PC-3 (cell line): ENCODE measurements around the gene BRF1. TPM values are rescaled to one million over a fixed set of nuclear protein-coding genes. Genes with fewer than 3 reads are reported as not detected.

Source experiments
- ATAC-seq: fragments of 200-7000 bp; cut with Tn5 transposase; 2 replicates; pipeline ENCODE4 v1.9.1; 2020; ENCODE audit warnings: mild to moderate bottlenecking, moderate library complexity
- BruUV-seq: library from RNA; stranded (reverse); fragments of 400-500 nt; replicated peaks from 2 replicates; lab custom pipeline; 2021; lab: Mats Ljungman, UMichigan
- CTCF ChIA-PET: fragments of 300-600 bp; sonication (Branson Sonifier 250); formaldehyde crosslinking; loops from one replicate; lab custom pipeline; 2022; ENCODE audit warnings: antibody characterized with exemption; lab: Charles Lee
- POLR2A ChIA-PET: fragments of 300-600 bp; sonication (Branson Sonifier 250); formaldehyde crosslinking; loops from one replicate; lab custom pipeline; 2022; ENCODE audit warnings: antibody characterized with exemption; ENCODE audit not compliant: unreplicated experiment; lab: Charles Lee
- DNase-seq: peaks from one replicate; pipeline ENCODE4 v3.0.0-alpha.2; 2015
- H2AFZ ChIP-seq: fragments of 300-600 bp; sonication (generic); 2 replicates; pipeline ENCODE4 v1.6.0; 2016; ENCODE audit warnings: antibody characterized with exemption, low read length
- H3F3A ChIP-seq: fragments of 300-600 bp; sonication (generic); one replicate; pipeline ENCODE4 v1.6.0; 2017; ENCODE audit warnings: antibody characterized with exemption, low read length, control low read depth, mild to moderate bottlenecking; ENCODE audit not compliant: unreplicated experiment
- H3K27ac ChIP-seq: fragments of 300-600 bp; sonication (generic); 2 replicates; pipeline ENCODE4 v1.5.1; 2016; ENCODE audit warnings: mild to moderate bottlenecking, low read length
- H3K27me3 ChIP-seq: fragments of 300-600 bp; sonication (generic); 2 replicates; pipeline ENCODE4 v1.6.1; 2016; ENCODE audit warnings: low read length, mixed read lengths
- H3K36me3 ChIP-seq: fragments of 300-600 bp; sonication (generic); 2 replicates; pipeline ENCODE4 v1.6.1; 2016; ENCODE audit warnings: low read depth, mixed run types, low read length, mixed read lengths
- H3K4me1 ChIP-seq: fragments of 300-600 bp; sonication (generic); 2 replicates; pipeline ENCODE4 v1.5.1; 2016; ENCODE audit warnings: low read length; ENCODE audit not compliant: insufficient read depth
- H3K4me2 ChIP-seq: fragments of 300-600 bp; sonication (generic); 2 replicates; pipeline ENCODE4 v1.6.0; 2016; ENCODE audit warnings: low read length
- H3K4me3 ChIP-seq: fragments of 300-600 bp; sonication (generic); 2 replicates; pipeline ENCODE4 v1.5.1; 2016; ENCODE audit warnings: mild to moderate bottlenecking, low read length, mixed read lengths
- H3K79me2 ChIP-seq: fragments of 300-600 bp; sonication (generic); 2 replicates; pipeline ENCODE4 v1.6.1; 2017; ENCODE audit warnings: low read length, mixed read lengths
- H3K9ac ChIP-seq: fragments of 300-600 bp; sonication (generic); 2 replicates; pipeline ENCODE4 v1.6.0; 2016; ENCODE audit warnings: mild to moderate bottlenecking, low read length
- H3K9me2 ChIP-seq: fragments of 300-600 bp; sonication (generic); replicated peaks from 2 replicates; pipeline ENCODE4 v1.6.1; 2016; ENCODE audit warnings: mixed run types, low read length, mixed read lengths
- H3K9me3 ChIP-seq: fragments of 300-600 bp; sonication (generic); 2 replicates; pipeline ENCODE4 v1.6.1; 2016; ENCODE audit warnings: low read length, mixed read lengths
- H4K20me1 ChIP-seq: fragments of 300-600 bp; sonication (generic); 2 replicates; pipeline ENCODE4 v1.6.1; 2016; ENCODE audit warnings: low read length, mixed read lengths
- EZH2 ChIP-seq: fragments of 300-600 bp; sonication (generic); IDR thresholded peaks from one replicate; pipeline ENCODE4 v1.6.1; 2017; ENCODE audit warnings: antibody characterized with exemption, mild to moderate bottlenecking, low read length; ENCODE audit not compliant: unreplicated experiment
- EZH2phosphoT487 ChIP-seq: fragments of 300-600 bp; sonication (generic); IDR thresholded peaks from 2 replicates; pipeline ENCODE4 v1.6.1; 2018; ENCODE audit warnings: mild to moderate bottlenecking, antibody characterized with exemption, low read length, borderline replicate concordance
- intact Hi-C: fragments of 100-400 bp; cut with micrococcal nuclease; formaldehyde crosslinking; loops from 2 replicates; pipeline ENCODE4 v1.9.0; 2023
- total RNA-seq: library from RNA; depleted of rRNA; stranded (reverse); fragments of >200 nt; gene quantifications from 2 replicates; pipeline ENCODE4 v1.2.3, GENCODE V29; 2014
- TF ChIP-seq, protein P1 (sequence below): fragments of 300-600 bp; sonication (generic); conservative IDR thresholded peaks from 2 replicates; pipeline ENCODE4 v1.5.1; 2017; ENCODE audit warnings: antibody characterized with exemption, low read depth, mild to moderate bottlenecking, low read length

Gene BRF1
- total RNA-seq, 1 experiment from 2014 or later = 55.8 TPM

DNA sequence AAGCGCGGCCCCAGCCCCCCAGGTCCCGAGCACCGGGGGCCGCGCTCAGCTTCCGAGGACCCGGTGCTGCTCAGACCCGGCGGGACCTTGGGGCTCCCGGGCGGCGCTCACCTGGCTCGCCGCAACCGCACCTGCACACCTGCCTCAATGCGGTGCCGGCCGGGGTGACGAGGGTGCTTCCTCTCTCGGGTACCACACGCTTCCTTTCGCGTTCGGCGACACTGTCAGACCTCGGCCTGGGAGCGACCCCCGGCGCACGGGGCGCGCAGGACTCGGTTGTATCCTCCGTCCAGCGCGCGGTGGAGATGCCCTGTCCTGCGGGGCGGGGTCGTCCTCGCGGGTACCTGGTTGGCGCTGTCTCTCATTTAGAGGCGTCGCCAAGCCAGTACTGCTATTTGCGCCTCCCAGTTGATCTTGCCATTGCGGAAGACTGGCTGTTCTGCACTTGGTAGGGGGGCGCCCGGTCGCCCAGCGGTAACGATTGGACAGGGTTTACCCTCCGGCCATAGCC lies 14.5 kb upstream of the BRF1 start:
- H3F3A ChIP-seq = no peaks in the 10 kb centered on the region
- H3K9me3 ChIP-seq = no peaks in the 10 kb centered on the region
- peak overlapping the region; percentile 64; the same call in 1 of the 2 replicates for H2AFZ ChIP-seq
- H3K9me2 ChIP-seq = no peaks in the 10 kb centered on the region
- no peaks in the 10 kb centered on the region for H4K20me1 ChIP-seq
- POLR2A ChIA-PET = no interaction called here
- H3K9ac ChIP-seq = peak overlapping the region; percentile 34
- H3K79me2 ChIP-seq = peaks cover 46% of the 10 kb centered on the region
- peak; percentile 54 for ATAC-seq
- CTCF ChIA-PET = interaction anchor here (1.3 kb wide), 1 partner anchor 37 kb away, joined by 4 read pairs; no protein-coding TSS in a partner anchor
- no TSS peak for BruUV-seq
- H3K4me3 ChIP-seq = peak overlapping the region; percentile 87
- intact Hi-C loops = no loop called here
- peak overlapping the region; percentile 99 for H3K4me2 ChIP-seq
- H3K27ac ChIP-seq = no peak overlapping the region
- TF ChIP-seq, protein P1, sequence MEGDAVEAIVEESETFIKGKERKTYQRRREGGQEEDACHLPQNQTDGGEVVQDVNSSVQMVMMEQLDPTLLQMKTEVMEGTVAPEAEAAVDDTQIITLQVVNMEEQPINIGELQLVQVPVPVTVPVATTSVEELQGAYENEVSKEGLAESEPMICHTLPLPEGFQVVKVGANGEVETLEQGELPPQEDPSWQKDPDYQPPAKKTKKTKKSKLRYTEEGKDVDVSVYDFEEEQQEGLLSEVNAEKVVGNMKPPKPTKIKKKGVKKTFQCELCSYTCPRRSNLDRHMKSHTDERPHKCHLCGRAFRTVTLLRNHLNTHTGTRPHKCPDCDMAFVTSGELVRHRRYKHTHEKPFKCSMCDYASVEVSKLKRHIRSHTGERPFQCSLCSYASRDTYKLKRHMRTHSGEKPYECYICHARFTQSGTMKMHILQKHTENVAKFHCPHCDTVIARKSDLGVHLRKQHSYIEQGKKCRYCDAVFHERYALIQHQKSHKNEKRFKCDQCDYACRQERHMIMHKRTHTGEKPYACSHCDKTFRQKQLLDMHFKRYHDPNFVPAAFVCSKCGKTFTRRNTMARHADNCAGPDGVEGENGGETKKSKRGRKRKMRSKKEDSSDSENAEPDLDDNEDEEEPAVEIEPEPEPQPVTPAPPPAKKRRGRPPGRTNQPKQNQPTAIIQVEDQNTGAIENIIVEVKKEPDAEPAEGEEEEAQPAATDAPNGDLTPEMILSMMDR = no peak
- TF ChIP-seq EZH2phosphoT487 = no peak
- TF ChIP-seq EZH2 = no peak
- DNase-seq = peak; percentile 56
- H3K36me3 ChIP-seq = no peaks in the 10 kb centered on the region
- H3K4me1 ChIP-seq = peaks cover 23% of the 10 kb centered on the region; the same call in 1 of the 2 replicates
- H3K27me3 ChIP-seq = no peaks in the 10 kb centered on the region

- Histone ChIP-seq H3F3A (no peaks in the 10 kb centered on the region), H3K4me1 (peaks cover 23% of the 10 kb centered on the region; the same call in 1 of the 2 replicates), H3K9me3 (no peaks in the 10 kb centered on the region), H3K4me3 (peak within 1 kb of the TSS; percentile 87), H4K20me1 (no peaks in the 10 kb centered on the region), H3K9ac (peak within 1 kb of the TSS; percentile 60), H3K36me3 (no peaks in the 10 kb centered on the region), H3K79me2 (peaks cover 40% of the 10 kb centered on the region), H3K9me2 (no peaks in the 10 kb centered on the region), H3K27me3 (no peaks in the 10 kb centered on the region), H3K4me2 (peak within 1 kb of the TSS; percentile 99), H2AFZ (peak within 1 kb of the TSS; percentile 71), H3K27ac (no peak within 1 kb of the TSS)
- TF ChIP-seq, protein P1 = no peak
- peak; percentile 88 for DNase-seq
- ATAC-seq = peak; percentile 54
- ChIA-PET POLR2A (interaction anchor here (0.6 to 0.9 kb wide), 2 partner anchors 13 to 14 kb away, joined by 4 read pairs; partner anchors contain the start of gene BRF1), CTCF (interaction anchor here (1.3 kb wide), 1 partner anchor 38 kb away, joined by 4 read pairs; no protein-coding TSS in a partner anchor)
- no TSS peak for BruUV-seq
- intact Hi-C loops = no loop called here
Measured at GRCh38 chr14:105314287-105315200, 13.7 kb upstream of the BRF1 start, which contains the start of gene PACS2. Gene PACS2 (plus strand): TSS chr14:105314748. CDS start chr14:105314919, 171 bp downstream.
